ENCODE measurements around the gene HS6ST3. TPM values are rescaled to one million over a fixed set of nuclear protein-coding genes. Genes with fewer than 3 reads are reported as not detected.

Gene HS6ST3
- total and polyA plus RNA-seq, 2 of the 13 experiments (the other 11 are each of a cell fraction or from before 2014, with no cell fraction given), result not detected

- no peaks in the 10 kb centered on the region for H3K36me3 ChIP-seq (replicated peaks in 1 of 2; ENCODE audit: control insufficient read depth in 1 of 2, insufficient read depth in 2 of 2, low read length in 2 of 2)
- no peaks in the 10 kb centered on the region for H3K9me3 ChIP-seq (ENCODE audit: low read length)
- BruUV-seq (replicated peaks), result no TSS peak
- no peaks in the 10 kb centered on the region for H3K27me3 ChIP-seq (ENCODE audit: control insufficient read depth in 1 of 2, insufficient read depth in 2 of 2, low read length in 2 of 2)
- no peak overlapping the region for H3K4me2 ChIP-seq (ENCODE audit: low read depth, low read length)
- H3K79me2 ChIP-seq (ENCODE audit: insufficient read depth, low read length), result no peaks in the 10 kb centered on the region
- ChIA-PET CTCF (ENCODE audit: low intra/inter-chr PET ratio, low total read pairs) (no interaction called here), POLR2A (no interaction called here)
- TF ChIP-seq NCOA2 (CRISPR knock-in tag; IDR thresholded peaks at IDR 0.05) (no peak), MYC (CRISPR knock-in tag; IDR thresholded peaks at IDR 0.05; ENCODE audit: borderline replicate concordance) (no peak), SNAPC4 (CRISPR knock-in tag; IDR thresholded peaks at IDR 0.05) (no peak), CREB3 (CRISPR knock-in tag; IDR thresholded peaks at IDR 0.05) (no peak), ZNF34 (CRISPR knock-in tag; IDR thresholded peaks at IDR 0.05; ENCODE audit: borderline replicate concordance) (no peak), MTF1 (CRISPR knock-in tag; IDR thresholded peaks at IDR 0.05) (no peak), ZNF749 (CRISPR knock-in tag; IDR thresholded peaks at IDR 0.05; ENCODE audit: borderline replicate concordance) (no peak), ZNF616 (CRISPR knock-in tag; IDR thresholded peaks at IDR 0.05; ENCODE audit: low read depth) (no peak), ZBTB8A (CRISPR knock-in tag; IDR thresholded peaks at IDR 0.05; ENCODE audit: borderline replicate concordance, low read depth) (no peak), HNRNPUL1 (IDR thresholded peaks at IDR 0.05; ENCODE audit: low read depth, low read length) (no peak), NKX3-1 (CRISPR knock-in tag; IDR thresholded peaks at IDR 0.05) (no peak), ZNF446 (CRISPR knock-in tag; IDR thresholded peaks at IDR 0.05) (no peak), ARNTL (CRISPR knock-in tag; IDR thresholded peaks at IDR 0.05) (no peak)
- TF ChIP-seq, protein P1, sequence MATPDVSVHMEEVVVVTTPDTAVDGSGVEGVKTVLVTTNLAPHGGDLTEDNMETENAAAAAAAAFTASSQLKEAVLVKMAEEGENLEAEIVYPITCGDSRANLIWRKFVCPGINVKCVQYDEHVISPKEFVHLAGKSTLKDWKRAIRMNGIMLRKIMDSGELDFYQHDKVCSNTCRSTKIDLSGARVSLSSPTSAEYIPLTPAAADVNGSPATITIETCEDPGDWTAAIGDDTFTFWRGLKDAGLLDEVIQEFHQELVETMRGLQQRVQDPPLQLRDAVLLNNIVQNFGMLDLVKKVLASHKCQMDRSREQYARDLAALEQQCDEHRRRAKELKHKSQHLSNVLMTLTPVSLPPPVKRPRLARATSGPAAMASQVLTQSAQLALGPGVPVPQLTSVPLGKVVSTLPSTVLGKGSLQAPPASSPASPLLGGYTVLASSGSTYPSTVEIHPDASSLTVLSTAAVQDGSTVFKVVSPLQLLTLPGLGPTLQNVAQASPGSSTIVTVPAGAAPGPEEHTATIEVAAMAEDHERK (CRISPR knock-in tag; IDR thresholded peaks at IDR 0.05; ENCODE audit: low read depth), result no peak
- H3K9ac ChIP-seq (ENCODE audit: insufficient read depth, low read depth, low read length), result no peak overlapping the region
- DNase-seq (ENCODE audit: low spot score) (no peak), ATAC-seq (no peak), FAIRE-seq (no peak)
- no peak overlapping the region for H3K4me3 ChIP-seq (replicated peaks in 1 of 3; ENCODE audit: insufficient read depth in 1 of 3, low read depth in 2 of 3, low read length in 3 of 3)
- 0% methylated on average over 2 of the region's 2 CpGs for WGBS (ENCODE audit: low lambda C conversion rate)
- intact Hi-C loops (cut with micrococcal nuclease; ENCODE audit: unreplicated experiment) (no loop called here), in situ Hi-C loops (cut with HindIII; ENCODE audit: extremely low pct_ligation_motif_present, low pct_unique_long_range_greater_than_20kb) (no loop called here)
- no peaks in the 10 kb centered on the region for H3K4me1 ChIP-seq (ENCODE audit: insufficient read depth, low read length)
- no peaks in the 10 kb centered on the region for H4K20me1 ChIP-seq (ENCODE audit: insufficient read depth, low read length)
- no peak overlapping the region for H2AFZ ChIP-seq (ENCODE audit: low read length)
- no peak overlapping the region for H3K27ac ChIP-seq (ENCODE audit: extremely low read length, insufficient read depth, low read length)
Measured at GRCh38 chr13:96678801-96679200, 588.9 kb downstream of the HS6ST3 start.
